GM21723 (cell line): Measurements from ENCODE around the gene PISD.
"Not testable (repeated sequence)": the region's sequence is repeated elsewhere in the genome, so short reads cannot be mapped to it uniquely, and the experiment has no call there.

Experiments used
- ATAC-seq: cut with Tn5 transposase; IDR thresholded peaks from one replicate; pipeline ENCODE4 v1.9.1; 2021; ENCODE audit warnings: mild to moderate bottlenecking, moderate library complexity; ENCODE audit not compliant: unreplicated experiment

PISD gene

DNA sequence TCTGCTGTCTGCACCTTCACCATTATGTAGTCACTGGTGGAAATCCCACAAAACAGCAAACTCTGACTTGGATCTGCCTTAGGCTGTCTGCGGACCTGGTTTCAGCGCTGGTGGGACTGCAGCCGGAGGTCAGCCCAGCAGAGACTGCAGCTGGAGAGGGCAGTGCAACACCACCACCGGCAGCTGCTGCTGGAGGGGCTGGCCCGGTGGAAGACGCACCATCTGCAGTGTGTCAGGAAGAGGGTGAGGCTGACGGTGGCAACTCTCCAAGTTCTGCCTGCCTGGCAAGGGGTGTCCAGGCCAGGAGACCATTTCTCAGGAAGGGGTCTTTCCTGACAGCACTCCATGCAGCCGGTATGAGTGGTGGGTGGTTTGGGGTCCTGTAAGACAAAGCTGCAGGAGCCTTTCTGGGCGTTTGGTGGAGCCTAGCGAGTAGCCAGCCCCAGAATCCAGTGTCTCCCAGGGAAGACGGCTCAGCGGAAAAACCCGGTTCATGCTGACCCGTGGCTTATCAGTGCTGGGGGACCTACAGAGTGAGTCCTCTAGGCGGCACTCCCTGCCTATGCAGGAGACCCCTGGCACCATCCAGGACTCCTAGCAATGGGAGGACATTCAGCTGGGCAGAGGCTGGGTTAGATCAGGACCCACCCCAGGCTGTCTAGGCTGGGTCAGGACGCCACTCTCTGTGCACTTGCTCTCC is 50.8 kb downstream of the PISD start:
- no peak for ATAC-seq

DNA sequence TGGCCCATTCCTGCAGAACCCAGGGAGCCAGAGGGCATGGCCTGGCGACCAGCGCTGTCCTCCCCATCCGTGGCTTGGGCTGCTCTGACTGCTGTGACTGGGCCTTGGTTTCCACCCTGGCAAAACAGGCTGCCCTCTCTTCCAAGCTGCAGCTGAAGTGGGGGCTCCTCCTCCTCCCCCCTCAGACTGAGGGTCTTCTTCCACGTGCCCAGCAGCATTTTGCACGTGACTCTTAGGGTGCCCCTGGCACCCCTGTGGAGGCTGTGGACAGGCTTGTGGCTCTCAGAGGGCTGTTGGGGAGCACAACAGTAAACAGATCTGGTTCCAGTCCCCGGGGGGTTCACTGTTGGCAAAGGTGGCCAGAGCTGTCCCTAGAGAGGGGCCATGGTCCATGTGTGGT is 51.4 kb downstream of the PISD start:
- ATAC-seq: no peak

- no peak for ATAC-seq
Measured at GRCh38 chr22:31609716-31610115, 52.3 kb downstream of the PISD start.

DNA sequence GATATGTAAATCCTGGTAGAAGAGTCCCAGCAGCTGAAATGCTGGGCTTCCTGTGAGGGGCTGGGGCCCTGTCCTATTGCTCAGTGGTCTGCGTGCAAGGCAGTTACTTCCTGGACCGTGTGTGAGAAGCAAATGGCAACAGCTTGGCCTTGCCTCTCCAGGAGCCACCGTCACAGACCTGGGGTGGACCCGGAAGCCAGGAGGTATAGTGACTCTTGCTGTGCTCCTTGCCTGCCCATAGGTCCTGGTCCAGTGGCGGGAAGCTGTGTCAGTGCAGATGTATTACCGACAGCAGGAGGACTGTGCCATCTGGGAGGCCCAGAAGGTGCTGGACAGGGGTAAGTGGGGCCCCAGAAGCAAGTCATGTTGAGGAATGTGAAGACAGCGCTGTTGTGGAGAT is 54.3 kb downstream of the PISD start:
- no peak for ATAC-seq

DNA sequence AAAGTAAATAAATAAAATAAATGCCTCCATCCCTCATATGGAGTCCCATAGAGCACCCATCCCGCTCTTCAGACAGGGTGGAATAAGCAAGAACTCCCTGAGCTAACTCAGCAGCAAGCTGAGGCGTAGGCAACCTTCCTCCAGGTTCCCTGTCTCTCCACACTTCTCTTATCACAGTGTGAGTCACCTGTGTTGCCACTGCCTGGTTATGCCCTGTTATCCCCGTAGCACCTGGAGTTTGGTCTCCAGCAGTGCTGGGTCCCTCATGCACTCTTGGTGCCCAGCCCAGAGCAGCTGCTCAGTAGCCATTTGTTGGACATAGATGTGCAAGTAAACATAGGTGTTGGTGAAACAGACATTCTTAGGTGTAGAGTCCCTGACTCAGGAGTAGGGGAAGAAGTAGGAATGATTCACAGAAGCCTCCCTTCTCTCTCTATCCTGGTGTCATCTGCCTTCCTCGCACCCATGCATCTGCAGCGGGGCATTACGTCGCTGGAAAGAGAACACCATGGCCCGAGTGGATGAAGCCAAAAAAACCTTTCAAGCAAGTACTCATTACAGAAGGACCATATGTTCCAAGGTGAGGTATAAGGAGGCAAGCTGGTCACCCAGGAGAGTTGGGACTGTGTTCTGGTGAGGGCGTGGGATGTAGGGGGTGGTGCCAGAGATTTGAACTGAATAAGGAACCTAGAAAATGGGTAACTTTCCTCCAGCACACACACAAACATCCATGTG is 56.0 kb downstream of the PISD start:
- no peak for ATAC-seq

DNA sequence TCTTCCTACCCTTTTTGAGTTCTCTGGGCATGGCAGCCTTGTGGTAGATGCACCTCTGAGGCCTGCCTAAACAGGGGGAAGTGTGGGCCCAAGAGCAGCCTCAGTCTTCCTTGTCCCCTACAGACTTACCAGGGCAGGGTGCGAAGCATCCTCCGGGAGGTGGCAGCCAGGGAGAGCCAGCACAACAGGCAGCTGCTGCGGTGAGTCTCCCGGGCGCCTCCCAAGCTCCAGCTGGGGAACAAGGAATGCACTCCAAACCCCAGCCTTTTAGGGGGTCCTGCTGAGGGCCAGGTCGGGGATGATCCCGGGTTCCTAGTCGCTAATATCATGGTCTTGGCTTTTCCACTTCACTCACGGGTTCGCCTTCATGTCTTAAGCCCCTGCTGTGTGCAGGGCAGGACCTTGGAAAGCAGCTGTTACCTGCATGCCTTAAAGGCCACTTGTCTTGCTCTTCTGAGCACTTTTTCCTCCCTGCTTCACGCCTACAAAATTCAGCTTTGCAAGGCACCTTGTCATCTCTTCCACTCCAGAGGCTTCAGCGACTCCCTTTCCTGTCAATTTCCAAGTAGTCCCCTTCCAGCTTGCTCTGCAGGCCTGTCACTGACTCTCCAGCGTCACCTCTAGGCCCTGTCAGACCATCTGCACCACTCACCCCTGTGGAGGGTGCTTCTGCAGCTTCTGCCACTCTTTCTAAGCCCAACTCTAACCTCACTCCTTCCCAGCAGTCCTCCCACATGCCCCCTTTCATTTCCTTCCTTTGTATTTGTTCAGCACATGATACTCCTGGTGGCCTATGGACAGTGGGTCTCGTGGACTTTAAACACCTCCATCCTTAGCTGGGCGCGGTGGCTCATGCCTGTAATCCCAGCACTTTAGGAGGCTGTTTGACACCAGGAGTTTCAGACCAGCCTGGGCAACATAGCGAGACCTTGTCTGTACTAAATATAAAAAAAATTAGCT is 57.0 kb downstream of the PISD start:
- ATAC-seq: no peak

GRCh38 chr22:31604137-31604705 is 57.8 kb downstream of the PISD start:
- no peak for ATAC-seq

GRCh38 chr22:31603574-31603973 is 58.4 kb downstream of the PISD start:
- ATAC-seq: no peak

GRCh38 chr22:31603081-31603525 is 58.9 kb downstream of the PISD start:
- ATAC-seq: no peak

DNA sequence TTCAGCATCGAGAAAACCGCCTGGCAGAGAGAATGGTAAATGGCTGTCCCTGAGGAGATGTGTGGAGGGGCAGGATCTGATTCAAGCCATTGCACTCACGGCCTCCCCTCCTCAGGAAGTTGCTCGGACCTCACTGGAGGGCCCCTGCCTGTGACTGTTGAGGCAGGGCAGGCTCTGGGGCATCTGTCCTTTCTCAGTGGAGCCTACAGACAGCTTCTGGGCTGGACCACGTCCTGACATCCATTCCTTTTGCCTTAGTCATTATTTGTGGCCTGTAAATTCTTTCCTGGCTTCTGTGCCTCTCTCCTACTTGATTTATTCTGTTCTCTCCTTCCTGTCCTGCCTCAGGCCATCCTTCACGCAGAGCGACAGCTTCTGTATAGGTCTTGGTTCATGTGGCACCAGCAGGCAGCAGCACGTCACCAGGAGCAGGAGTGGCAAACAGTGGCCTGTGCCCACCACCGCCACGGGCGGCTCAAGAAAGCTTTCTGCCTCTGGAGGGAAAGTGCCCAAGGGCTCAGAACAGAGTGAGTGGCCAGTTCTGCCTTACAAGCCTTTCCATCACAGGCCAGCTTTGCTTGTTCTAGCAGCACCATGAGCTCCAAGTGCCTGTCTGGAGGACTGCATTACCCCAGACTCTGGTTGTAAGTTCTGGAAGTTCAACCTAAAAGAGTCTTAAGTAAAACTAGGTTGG is 59.6 kb downstream of the PISD start:
- no peak for ATAC-seq

DNA sequence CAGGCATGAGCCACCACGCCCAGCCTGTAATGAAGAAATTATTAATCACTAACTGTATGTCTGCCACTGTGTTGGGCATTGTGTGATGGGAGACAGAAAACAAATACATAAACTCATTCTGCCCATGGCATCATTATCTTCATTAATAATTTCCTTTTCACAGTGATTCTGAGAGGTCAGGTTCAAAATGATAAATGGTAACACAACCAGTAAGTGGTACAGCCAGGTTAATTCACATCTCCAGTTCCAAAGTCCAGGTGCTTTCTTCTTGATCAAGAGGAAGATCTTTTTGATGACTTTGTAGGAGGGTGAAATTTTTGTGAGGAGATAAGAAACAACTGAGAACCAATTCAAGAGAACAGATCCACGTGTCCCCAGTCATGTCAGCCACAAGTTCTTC is 66.7 kb downstream of the PISD start:
- ATAC-seq: no peak

DNA sequence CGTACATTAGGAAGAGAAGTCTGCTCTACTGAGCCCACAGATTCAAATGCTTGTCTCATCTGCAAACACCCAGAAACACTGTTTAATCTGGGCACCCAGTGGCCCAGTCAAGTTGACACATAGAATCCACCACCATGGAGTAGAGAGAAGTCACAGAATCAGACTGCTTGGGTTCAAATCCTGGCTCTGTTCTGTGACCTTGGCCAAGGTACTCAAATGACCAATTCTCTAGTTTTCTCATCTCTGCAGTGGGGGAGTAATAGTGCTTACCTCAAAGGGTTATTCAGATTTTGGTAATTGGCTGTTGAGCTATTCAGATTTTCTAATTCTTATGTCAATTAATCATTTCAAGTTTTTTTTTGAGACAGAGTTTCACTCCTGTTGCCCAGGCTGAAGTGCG is 71.9 kb downstream of the PISD start:
- not testable (repeated sequence) for ATAC-seq

DNA sequence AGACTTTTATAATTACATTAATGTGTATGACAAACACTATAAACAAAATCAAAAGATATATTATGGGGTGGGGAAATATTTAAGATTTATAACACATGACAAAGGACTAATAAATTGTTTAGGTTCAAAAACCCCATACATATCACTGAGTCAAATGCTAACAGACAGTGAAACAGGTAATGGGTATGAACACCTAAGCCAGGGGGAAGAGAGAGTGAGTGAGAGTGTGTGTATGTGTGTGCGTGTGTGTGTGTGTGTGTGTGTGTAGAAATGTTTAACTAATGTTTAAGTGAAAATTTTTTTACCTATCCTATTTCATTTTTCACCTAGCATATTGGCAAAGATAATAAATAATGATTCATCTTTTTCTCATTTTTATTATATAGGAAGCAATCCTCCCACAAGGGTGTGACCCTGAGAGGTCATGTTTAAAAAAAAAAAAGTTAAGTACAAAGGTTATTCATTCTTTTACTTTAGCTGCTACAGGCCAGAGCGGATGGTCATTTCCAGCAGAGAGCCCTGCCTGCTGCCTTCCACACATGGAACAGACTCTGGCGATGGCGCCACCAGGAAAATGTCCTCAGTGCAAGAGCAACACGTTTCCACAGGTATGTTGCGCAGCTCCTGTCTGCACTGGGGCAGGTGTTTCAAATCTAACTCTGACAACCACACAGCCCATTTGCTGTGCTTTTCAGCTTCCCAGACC is 72.9 kb downstream of the PISD start:
- no peak for ATAC-seq

GRCh38 chr22:31586137-31586920 is 75.7 kb downstream of the PISD start:
- ATAC-seq: no peak

- no peak for ATAC-seq
Measured at GRCh38 chr22:31585161-31585859, 76.7 kb downstream of the PISD start.

- ATAC-seq: no peak
Measured at GRCh38 chr22:31584804-31585160, 77.2 kb downstream of the PISD start.

GRCh38 chr22:31583861-31584485 is 78.0 kb downstream of the PISD start:
- ATAC-seq: no peak

DNA sequence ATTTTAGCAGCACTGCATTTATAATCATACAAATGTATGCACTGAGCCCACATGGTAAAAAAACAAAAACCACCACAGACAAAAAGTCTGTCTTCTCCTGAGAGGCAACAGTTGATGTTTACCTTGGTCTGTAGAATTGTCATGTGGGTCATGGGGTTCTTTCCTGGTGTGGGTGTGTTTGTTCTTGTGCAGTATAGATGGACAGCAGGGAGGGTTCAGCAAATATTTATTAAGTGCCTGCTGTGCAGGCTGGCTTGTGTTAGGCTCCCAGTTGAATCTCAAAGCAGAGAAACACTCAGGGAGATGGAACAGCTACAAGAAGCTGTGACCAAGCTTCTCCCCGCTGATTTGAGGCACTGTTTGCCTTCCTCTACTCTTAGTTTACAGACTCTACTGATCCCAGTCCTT is 82.2 kb downstream of the PISD start:
- ATAC-seq: no peak
